SK-MEL-5 (cell line): ENCODE results near the gene ELL. TPM values are rescaled to one million over a fixed set of nuclear protein-coding genes. Genes with fewer than 3 reads are reported as not detected.
A peak's percentile ranks its signal among the peaks of the same experiment; 100 is the strongest.
"Not testable (repeated sequence)": the region's sequence is repeated elsewhere in the genome, so short reads cannot be mapped to it uniquely, and the experiment has no call there.

ENCODE experiments used
- DNase-seq: peaks from one replicate; pipeline ENCODE4 v3.0.0-alpha.2; 2016; ENCODE audit warnings: low read depth, low spot score
- in situ Hi-C: cut with HindIII; loops from 2 replicates; pipeline ENCODE4 v1.10.0; 2016; ENCODE audit warnings: low sequenced_read_pairs, high pct_unique_total_duplicates, low pct_unique_long_range_greater_than_20kb
- total RNA-seq: library from RNA; depleted of rRNA; stranded (reverse); fragments of >200 nt; shearing (Covaris generic); gene quantifications from 2 replicates; pipeline ENCODE4 v1.2.3, GENCODE V29; 2014; rRNA removed

ELL gene
- total RNA-seq, 1 experiment from 2014 or later, result 4.0 TPM

DNA sequence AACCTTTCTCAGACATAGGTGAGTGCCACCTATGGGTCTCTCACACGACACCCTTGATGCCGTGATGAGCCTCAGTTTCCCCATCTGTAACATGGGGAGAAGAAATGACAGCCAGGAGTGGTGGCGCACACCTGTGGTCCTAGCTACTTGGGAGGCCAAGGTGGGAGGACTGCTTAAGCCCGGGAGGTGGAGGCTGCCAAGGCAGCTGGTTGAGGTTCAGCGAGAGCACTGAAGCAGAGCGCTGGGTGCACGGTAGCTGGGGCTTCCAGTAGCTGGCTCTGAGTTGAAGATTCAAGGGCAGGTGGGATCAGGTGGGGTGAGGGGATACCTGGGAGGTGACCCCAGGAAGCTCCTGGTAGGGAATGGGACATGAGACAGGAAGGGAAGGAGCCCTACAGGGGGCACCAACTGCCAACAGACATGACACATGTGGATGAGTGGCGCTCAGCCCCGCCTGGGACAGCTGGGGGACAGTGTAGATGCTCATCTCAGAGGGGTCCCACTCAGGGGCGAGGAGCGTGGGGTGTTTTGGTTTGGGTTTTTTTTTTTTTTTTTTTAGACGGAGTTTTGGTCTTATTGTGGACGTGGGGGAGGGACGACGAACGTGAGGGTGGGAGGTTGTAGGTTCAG, 109.1 kb downstream of the ELL start:
- DNase-seq, result no peak
- in situ Hi-C loops, result no loop called here

GRCh38 chr19:18408053-18408476, 113.8 kb downstream of the ELL start:
- in situ Hi-C loops, result no loop called here
- DNase-seq, result peak; percentile 59

DNA sequence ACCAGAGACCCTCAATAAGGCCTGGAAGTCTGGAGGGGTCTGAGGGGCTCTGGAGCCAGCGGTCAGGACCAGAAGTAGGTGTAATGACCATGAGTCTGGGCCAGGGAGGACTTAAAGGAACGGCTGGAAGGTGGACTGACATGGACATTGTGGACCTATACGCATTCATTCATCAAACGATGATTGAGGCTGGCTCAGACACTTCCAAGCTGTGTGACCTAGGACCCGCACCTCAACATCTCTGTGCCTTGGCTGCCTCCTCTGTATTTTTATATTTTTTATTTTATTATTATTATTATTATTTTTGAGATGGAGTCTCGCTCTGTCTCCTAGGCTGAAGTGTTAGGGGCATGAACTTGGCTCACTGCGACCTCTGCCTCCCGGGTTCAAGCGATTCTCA, 115.1 kb downstream of the ELL start:
- DNase-seq, result no peak
- in situ Hi-C loops, result no loop called here

GRCh38 chr19:18405754-18406153, 116.1 kb downstream of the ELL start:
- in situ Hi-C loops, DNase-seq: not testable (repeated sequence)

- DNase-seq, in situ Hi-C loops: not testable (repeated sequence)
Measured at GRCh38 chr19:18402455-18403248, 119.2 kb downstream of the ELL start.

DNA sequence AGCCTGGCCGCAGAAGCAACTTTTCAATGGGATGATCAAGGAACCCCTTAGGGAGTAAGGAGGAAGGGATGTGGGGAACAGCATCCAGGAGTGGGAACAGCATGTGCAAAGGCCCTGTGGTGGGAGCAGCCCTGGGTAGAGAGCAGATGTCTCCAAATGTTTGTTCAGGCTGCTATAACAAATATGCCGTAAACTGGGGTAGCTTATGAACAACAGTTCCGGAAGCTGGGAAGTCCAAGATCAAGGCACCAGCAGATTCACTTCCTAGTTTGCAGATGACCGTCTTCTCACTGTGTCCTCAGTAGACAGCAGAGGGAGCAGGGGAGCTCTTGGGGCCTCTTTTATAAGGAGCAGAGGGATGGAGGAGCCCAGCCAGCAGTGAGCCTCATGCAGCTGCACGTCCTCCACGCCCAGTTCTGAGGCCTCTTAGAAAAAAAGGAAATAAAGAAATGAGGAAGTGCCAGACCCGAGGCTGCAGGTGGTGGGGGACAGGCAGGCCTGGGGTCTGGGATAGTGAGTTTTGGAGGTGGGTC, 120.2 kb downstream of the ELL start:
- peak; percentile 50 for DNase-seq
- in situ Hi-C loops, result no loop called here

GRCh38 chr19:18399008-18399407, 122.9 kb downstream of the ELL start:
- in situ Hi-C loops, result no loop called here
- DNase-seq, result no peak

- no peak for DNase-seq
- in situ Hi-C loops, result no loop called here
Measured at GRCh38 chr19:18397242-18398202, 124.3 kb downstream of the ELL start, which contains the start of gene LRRC25. TSS of gene LRRC25 (minus strand) at chr19:18397622. CDS start at chr19:18396963, 659 bp downstream.

GRCh38 chr19:18396471-18397241, 125.2 kb downstream of the ELL start:
- no peak for DNase-seq
- in situ Hi-C loops, result no loop called here

- no peak for DNase-seq
- in situ Hi-C loops, result no loop called here
Measured at GRCh38 chr19:18393836-18394235, 128.0 kb downstream of the ELL start.

GRCh38 chr19:18392926-18393325, 128.9 kb downstream of the ELL start:
- in situ Hi-C loops, result no loop called here
- DNase-seq, result no peak

Other genes with a start within 250 kb of the ELL start
- 0.08 TPM in 1 of 2 replicates, not detected in the other for gene IQCN, start 247.6 kb downstream of the ELL start, total RNA-seq
- 21.7 and 29.2 TPM in 2 replicates for gene JUND, start 240.4 kb downstream of the ELL start, total RNA-seq
- gene LSM4, start 199.0 kb downstream of the ELL start, total RNA-seq, result 221 and 250 TPM in 2 replicates
- gene PGPEP1, start 181.5 kb downstream of the ELL start, total RNA-seq, result 8.1 and 10.5 TPM in 2 replicates
- 873 and 1,003 TPM in 2 replicates for gene GDF15, start 135.9 kb downstream of the ELL start, total RNA-seq
- gene LRRC25, start 124.4 kb downstream of the ELL start, total RNA-seq, result not detected in 2 replicates
- 18.9 and 25.7 TPM in 2 replicates for gene SSBP4, start 102.7 kb downstream of the ELL start, total RNA-seq
- 8.3 and 12.7 TPM in 2 replicates for gene ISYNA1, start 83.9 kb downstream of the ELL start, total RNA-seq
- gene FKBP8, start 21.5 kb upstream of the ELL start, total RNA-seq, result 151 and 174 TPM in 2 replicates
- 70.6 and 74.1 TPM in 2 replicates for gene KXD1, start 35.8 kb upstream of the ELL start, total RNA-seq
- gene UBA52, start 49.8 kb upstream of the ELL start, total RNA-seq, result 1,284 and 1,363 TPM in 2 replicates
- gene REX1BD, start 66.7 kb upstream of the ELL start, total RNA-seq, result 25.0 and 28.8 TPM in 2 replicates
- 0.32 and 2.6 TPM in 2 replicates for gene CRLF1, start 84.7 kb upstream of the ELL start, total RNA-seq
- 0.08 TPM in 1 of 2 replicates, not detected in the other for gene TMEM59L, start 90.8 kb upstream of the ELL start, total RNA-seq
- gene KLHL26, start 115.0 kb upstream of the ELL start, total RNA-seq, result 0.77 and 1.3 TPM in 2 replicates
- gene CRTC1, start 161.6 kb upstream of the ELL start, total RNA-seq, result 0.95 and 1.2 TPM in 2 replicates